GM23338 (cell line): ENCODE measurements around the gene LY86. TPM values are rescaled to one million over a fixed set of nuclear protein-coding genes. Genes with fewer than 3 reads are reported as not detected.
A peak's percentile ranks its signal among the peaks of the same experiment; 100 is the strongest.

Experiments used
- ATAC-seq: fragments of 200-7000 bp; cut with Tn5 transposase; 3 replicates; pipeline ENCODE4 v1.9.1; 2020
- DNase-seq: peaks from one replicate; pipeline ENCODE4 v3.0.0-alpha.2; 2015; ENCODE audit warnings: low spot score
- H2AFZ ChIP-seq: fragments of 200-600 bp; sonication (generic); 2 replicates; pipeline ENCODE4 v1.8.0; 2016; ENCODE audit warnings: antibody characterized with exemption, mild to moderate bottlenecking, moderate library complexity
- H3F3A ChIP-seq: fragments of 200-600 bp; sonication (generic); replicated peaks from 2 replicates; pipeline ENCODE4 v1.8.0; 2017; ENCODE audit warnings: antibody characterized with exemption, mixed run types, low read depth
- H3K27ac ChIP-seq: fragments of 200-600 bp; sonication (generic); 2 replicates; pipeline ENCODE4 v1.6.1; 2016; ENCODE audit warnings: low read depth
- H3K27me3 ChIP-seq: fragments of 200-600 bp; sonication (generic); 2 replicates; pipeline ENCODE4 v1.8.0; 2016; ENCODE audit warnings: mild to moderate bottlenecking, mixed run types, moderate library complexity; ENCODE audit not compliant: insufficient read depth
- H3K36me3 ChIP-seq: fragments of 200-600 bp; sonication (generic); 2 replicates; pipeline ENCODE4 v1.8.0; 2016; ENCODE audit warnings: mild to moderate bottlenecking; ENCODE audit not compliant: insufficient read depth
- H3K4me1 ChIP-seq: fragments of 200-600 bp; sonication (generic); 2 replicates; pipeline ENCODE4 v1.8.0; 2016; ENCODE audit warnings: mild to moderate bottlenecking, moderate library complexity; ENCODE audit not compliant: insufficient read depth
- H3K4me2 ChIP-seq: fragments of 200-600 bp; sonication (generic); 2 replicates; pipeline ENCODE4 v1.7.1; 2017; ENCODE audit warnings: mixed run types
- H3K4me3 ChIP-seq: fragments of 200-600 bp; sonication (generic); 2 replicates; pipeline ENCODE4 v1.6.1; 2016; ENCODE audit warnings: mixed run types
- H3K79me2 ChIP-seq: fragments of 200-600 bp; sonication (generic); replicated peaks from 2 replicates; pipeline ENCODE4 v1.8.0; 2017; ENCODE audit warnings: mild to moderate bottlenecking; ENCODE audit not compliant: insufficient read depth
- H3K9me2 ChIP-seq: fragments of 200-600 bp; sonication (generic); 2 replicates; pipeline ENCODE4 v1.8.0; 2017; ENCODE audit not compliant: insufficient read depth
- H4K20me1 ChIP-seq: fragments of 200-600 bp; sonication (generic); replicated peaks from 2 replicates; pipeline ENCODE4 v1.8.0; 2017; ENCODE audit warnings: mild to moderate bottlenecking; ENCODE audit not compliant: insufficient read depth
- H3K27ac Mint-ChIP-seq: 2 replicates; pipeline ENCODE4 v1.8.0; 2020; ENCODE audit warnings: inconsistent platforms, mild to moderate bottlenecking, moderate library complexity, mixed read lengths
- H3K27me3 Mint-ChIP-seq: 3 replicates; pipeline ENCODE4 v1.8.0; 2022; ENCODE audit warnings: low read depth, mild to moderate bottlenecking, moderate library complexity, mixed read lengths, inconsistent platforms; ENCODE audit not compliant: insufficient read depth, poor library complexity
- H3K36me3 Mint-ChIP-seq: 3 replicates; pipeline ENCODE4 v1.8.0; 2021; ENCODE audit warnings: low read depth, mild to moderate bottlenecking, inconsistent platforms, moderate library complexity, mixed read lengths
- H3K4me1 Mint-ChIP-seq: 3 replicates; pipeline ENCODE4 v1.8.0; 2020; ENCODE audit warnings: mild to moderate bottlenecking, inconsistent platforms, mixed read lengths
- H3K4me3 Mint-ChIP-seq: 3 replicates; pipeline ENCODE4 v1.8.0; 2021; ENCODE audit warnings: moderate library complexity, mild to moderate bottlenecking, inconsistent platforms, mixed read lengths
- H3K9me3 Mint-ChIP-seq: 3 replicates; pipeline ENCODE4 v1.8.0; 2020; ENCODE audit warnings: moderate library complexity, mild to moderate bottlenecking, inconsistent platforms, mixed read lengths
- CREB1 ChIP-seq: fragments of 250-450 bp; sonication (Bioruptor Pico); IDR thresholded peaks from 2 replicates; pipeline ENCODE4 v1.5.0; 2020; ENCODE audit warnings: low read depth, mild to moderate bottlenecking, moderate library complexity
- EZH2 ChIP-seq: fragments of 200-600 bp; sonication (generic); IDR thresholded peaks from one replicate; pipeline ENCODE4 v1.8.0; 2017; ENCODE audit warnings: antibody characterized with exemption, mild to moderate bottlenecking, low read depth; ENCODE audit not compliant: unreplicated experiment
- EZH2phosphoT487 ChIP-seq: fragments of 200-600 bp; sonication (generic); IDR thresholded peaks from one replicate; pipeline ENCODE4 v1.8.1; 2018; ENCODE audit warnings: antibody characterized with exemption; ENCODE audit not compliant: unreplicated experiment
- JUNB ChIP-seq: IDR thresholded peaks from one replicate; pipeline ENCODE4 v1.6.1; 2016; ENCODE audit warnings: antibody characterized with exemption; ENCODE audit not compliant: unreplicated experiment
- NANOG ChIP-seq: IDR thresholded peaks from 2 replicates; pipeline ENCODE4 v1.6.1; 2016; ENCODE audit warnings: antibody characterized with exemption, borderline replicate concordance
- POLR2AphosphoS5 ChIP-seq: IDR thresholded peaks from 2 replicates; pipeline ENCODE4 v1.6.1; 2016; ENCODE audit warnings: antibody characterized with exemption, low read depth
- REST ChIP-seq: IDR thresholded peaks from one replicate; pipeline ENCODE4 v1.6.1; 2018; ENCODE audit warnings: antibody characterized with exemption; ENCODE audit not compliant: unreplicated experiment
- STAT1 ChIP-seq: IDR thresholded peaks from one replicate; pipeline ENCODE4 v1.6.1; 2016; ENCODE audit warnings: antibody characterized with exemption; ENCODE audit not compliant: unreplicated experiment
- ZNF114 ChIP-seq: fragments of 250-450 bp; sonication (Bioruptor Pico); IDR thresholded peaks from 2 replicates; pipeline ENCODE4 v1.5.0; 2020; ENCODE audit warnings: mild to moderate bottlenecking, moderate library complexity
- ZNF331 ChIP-seq: fragments of 250-450 bp; sonication (Bioruptor Pico); IDR thresholded peaks from 2 replicates; pipeline ENCODE4 v1.5.0; 2020; ENCODE audit warnings: low read depth, mild to moderate bottlenecking, moderate library complexity
- polyA plus RNA-seq: library from polyadenylated mRNA; unstranded; fragments of >200 nt; fragmentation: Nextera tagmentation; extraction: Ambion mirVana; gene quantifications from 2 replicates; pipeline ENCODE4 v1.2.1, GENCODE V29; 2016
- total RNA-seq: library from RNA; depleted of rRNA; stranded (reverse); fragments of >200 nt; shearing (Covaris generic); gene quantifications from 2 replicates; pipeline ENCODE4 v1.2.3, GENCODE V29; 2014

The LY86 gene
- total and polyA plus RNA-seq, 2 experiments from 2014 or later = 0.29 TPM; not detected in 1

DNA sequence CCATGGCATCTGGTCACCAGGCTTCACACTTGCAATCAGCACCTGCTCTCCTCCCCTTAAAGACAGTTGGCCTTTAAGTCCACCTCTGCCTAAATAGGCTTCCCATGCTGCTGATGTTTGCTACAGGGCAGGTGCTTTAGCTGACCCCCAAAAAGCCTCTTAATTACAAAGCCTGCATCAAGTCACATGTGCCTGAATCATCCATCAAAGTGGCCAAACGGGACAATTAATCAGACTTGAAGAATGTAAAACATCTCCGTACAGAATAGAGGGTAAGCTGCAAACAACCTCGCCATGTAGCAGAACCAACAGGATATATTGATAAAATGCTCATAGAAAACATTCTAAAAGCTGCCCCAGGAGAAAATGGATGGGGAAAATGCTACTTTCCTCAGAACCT lies 7.4 kb downstream of the LY86 start (continued):
- TF ChIP-seq REST (no peak), ZNF331 (CRISPR knock-in tag) (no peak), JUNB (no peak), EZH2phosphoT487 (no peak), CREB1 (CRISPR knock-in tag) (no peak), EZH2 (no peak), ZNF114 (CRISPR knock-in tag) (no peak), STAT1 (no peak)

- peaks cover under 1% of the 10 kb centered on the region for H3K27me3 Mint-ChIP-seq
- peaks cover 9% of the 10 kb centered on the region for H3K4me1 Mint-ChIP-seq
- H3K4me2 ChIP-seq = no peak overlapping the region
- no peak for DNase-seq
- no peaks in the 10 kb centered on the region for H3K36me3 ChIP-seq
- no peak overlapping the region for H3K4me3 Mint-ChIP-seq
- H3K4me1 ChIP-seq = no peaks in the 10 kb centered on the region; the same call in 1 of the 2 replicates
- no peaks in the 10 kb centered on the region for H4K20me1 ChIP-seq
- no peak for ATAC-seq
- no peak overlapping the region for H3K27ac Mint-ChIP-seq
- TF ChIP-seq ZNF114 (CRISPR knock-in tag) (no peak), JUNB (no peak), POLR2AphosphoS5 (no peak), EZH2phosphoT487 (no peak)
- no peaks in the 10 kb centered on the region for H3K27me3 ChIP-seq
- no peaks in the 10 kb centered on the region for H3K79me2 ChIP-seq
- no peaks in the 10 kb centered on the region for H3K9me3 Mint-ChIP-seq
- no peaks in the 10 kb centered on the region for H3F3A ChIP-seq
- H3K36me3 Mint-ChIP-seq = no peaks in the 10 kb centered on the region
- peak overlapping the region; percentile 39; the same call in 1 of the 2 replicates for H2AFZ ChIP-seq
- no peaks in the 10 kb centered on the region for H3K9me2 ChIP-seq
- H3K4me3 ChIP-seq = no peak overlapping the region
- H3K27ac ChIP-seq = no peak overlapping the region
These were observed 8.2 kb downstream of the LY86 start for GRCh38 chr6:6596529-6597328.

- Histone ChIP-seq H2AFZ (peak overlapping the region; percentile 39; the same call in 1 of the 2 replicates), H3K27ac (no peak overlapping the region), H3K4me3 (no peak overlapping the region), H3K4me2 (no peak overlapping the region), H3K36me3 (no peaks in the 10 kb centered on the region), H3K9me2 (no peaks in the 10 kb centered on the region), H4K20me1 (no peaks in the 10 kb centered on the region), H3K79me2 (no peaks in the 10 kb centered on the region), H3F3A (no peaks in the 10 kb centered on the region), H3K27me3 (no peaks in the 10 kb centered on the region), H3K4me1 (no peaks in the 10 kb centered on the region; the same call in 1 of the 2 replicates)
- H3K9me3 Mint-ChIP-seq = no peaks in the 10 kb centered on the region
- peak; percentile 47; the same call in 2 of the 3 replicates for ATAC-seq
- no peak overlapping the region for H3K27ac Mint-ChIP-seq
- peaks cover 6% of the 10 kb centered on the region for H3K4me1 Mint-ChIP-seq
- no peaks in the 10 kb centered on the region for H3K36me3 Mint-ChIP-seq
- peak; percentile 19 for DNase-seq
- no peak overlapping the region for H3K4me3 Mint-ChIP-seq
- H3K27me3 Mint-ChIP-seq = no peaks in the 10 kb centered on the region
- TF ChIP-seq ZNF114 (CRISPR knock-in tag) (no peak), NANOG (no peak), EZH2phosphoT487 (no peak)
These were observed 9.2 kb downstream of the LY86 start for GRCh38 chr6:6597682-6598081.
